GM19452 (cell line): Measurements from ENCODE around the gene EFEMP1.

Experiments
- ATAC-seq: cut with Tn5 transposase; IDR thresholded peaks from one replicate; pipeline ENCODE4 v1.9.1; 2021; ENCODE audit not compliant: unreplicated experiment

EFEMP1 gene, protein sequence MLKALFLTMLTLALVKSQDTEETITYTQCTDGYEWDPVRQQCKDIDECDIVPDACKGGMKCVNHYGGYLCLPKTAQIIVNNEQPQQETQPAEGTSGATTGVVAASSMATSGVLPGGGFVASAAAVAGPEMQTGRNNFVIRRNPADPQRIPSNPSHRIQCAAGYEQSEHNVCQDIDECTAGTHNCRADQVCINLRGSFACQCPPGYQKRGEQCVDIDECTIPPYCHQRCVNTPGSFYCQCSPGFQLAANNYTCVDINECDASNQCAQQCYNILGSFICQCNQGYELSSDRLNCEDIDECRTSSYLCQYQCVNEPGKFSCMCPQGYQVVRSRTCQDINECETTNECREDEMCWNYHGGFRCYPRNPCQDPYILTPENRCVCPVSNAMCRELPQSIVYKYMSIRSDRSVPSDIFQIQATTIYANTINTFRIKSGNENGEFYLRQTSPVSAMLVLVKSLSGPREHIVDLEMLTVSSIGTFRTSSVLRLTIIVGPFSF

DNA sequence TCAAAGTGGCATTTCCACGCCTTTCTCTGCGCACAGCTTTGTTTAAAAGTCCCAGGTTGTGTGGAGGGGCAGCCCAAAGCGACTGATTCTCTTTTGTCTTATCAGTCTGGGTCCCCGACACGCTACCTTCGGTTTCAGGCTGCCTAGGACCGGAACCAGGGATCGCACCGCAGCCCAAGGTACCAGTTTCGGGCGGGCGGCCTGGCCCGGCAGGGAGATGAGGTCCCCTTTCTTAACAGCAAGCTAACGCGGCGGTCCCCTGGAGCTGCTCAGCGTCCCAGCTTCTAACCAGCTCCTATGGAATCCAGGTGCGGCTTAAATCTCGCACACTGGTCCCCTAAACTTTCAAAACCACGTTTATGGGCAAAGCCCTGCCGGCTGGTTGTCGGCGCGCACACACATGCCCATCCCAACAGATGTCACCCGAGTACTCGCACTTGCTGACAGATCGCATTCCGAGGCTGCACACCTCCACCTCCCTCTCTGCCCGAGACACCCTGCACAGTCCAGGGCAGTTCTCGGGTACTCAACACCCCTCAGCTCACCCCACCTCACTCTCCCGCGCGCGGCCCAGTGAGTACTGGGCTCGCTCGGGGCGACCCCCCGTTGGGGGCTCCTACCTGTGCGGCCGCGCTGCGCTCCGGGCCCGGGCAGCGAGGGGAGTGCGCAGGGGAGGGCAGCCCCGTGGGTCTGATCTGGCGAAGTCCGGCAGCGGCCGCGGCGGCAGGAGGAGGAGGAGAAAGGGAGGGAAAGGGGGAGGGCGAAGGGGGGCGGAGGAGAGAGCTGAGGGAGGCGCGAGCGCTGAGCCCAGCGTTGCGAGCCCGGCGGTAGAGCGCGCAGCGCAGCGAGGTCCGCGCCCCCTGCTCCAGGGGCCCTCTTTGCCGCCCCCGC, at the start of gene EFEMP1:
TSS of gene EFEMP1 (minus strand) at position 692 of the 891 bp plus-strand sequence. CDS start 1,342 bp downstream, outside the sequence.
- ATAC-seq, result peak; percentile 59

DNA sequence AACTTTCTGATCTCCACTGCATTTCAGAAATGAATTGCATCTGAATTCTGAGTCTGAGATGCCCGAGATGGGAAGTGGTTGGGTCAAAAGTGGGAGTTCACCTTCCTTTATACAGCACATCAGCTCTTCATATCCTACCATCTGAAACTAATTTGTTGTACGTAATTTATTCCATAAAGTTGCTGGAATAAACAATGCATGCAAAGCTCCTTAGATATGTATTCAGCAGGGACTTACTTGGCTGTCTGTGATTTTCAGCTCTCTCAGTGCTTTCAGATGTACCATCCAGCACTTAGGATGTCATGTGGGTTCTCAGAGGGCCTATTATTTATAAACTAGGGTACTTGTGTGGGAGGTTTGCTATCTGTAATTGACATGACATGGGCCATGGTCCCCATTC, 46.9 kb upstream of the EFEMP1 start:
- no peak for ATAC-seq

DNA sequence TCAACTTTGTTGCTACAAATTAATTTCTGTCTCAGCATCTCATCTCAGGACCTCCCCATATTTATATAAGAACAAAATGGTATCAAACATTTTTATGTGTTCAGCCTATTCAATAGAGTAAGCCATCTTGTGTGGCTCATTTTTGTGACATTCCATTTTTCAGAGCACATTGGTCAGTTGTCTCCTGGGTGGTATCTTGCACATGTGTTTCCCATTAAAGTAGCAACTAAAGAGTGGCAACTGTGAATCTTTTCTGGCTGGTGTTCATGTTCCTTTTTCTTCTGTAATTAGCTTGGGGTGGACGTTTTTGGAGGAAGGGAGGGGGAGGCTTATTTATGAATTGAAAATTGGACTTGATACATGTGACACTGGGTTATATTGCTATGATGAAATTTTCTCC, 45.4 kb upstream of the EFEMP1 start:
- no peak for ATAC-seq

DNA sequence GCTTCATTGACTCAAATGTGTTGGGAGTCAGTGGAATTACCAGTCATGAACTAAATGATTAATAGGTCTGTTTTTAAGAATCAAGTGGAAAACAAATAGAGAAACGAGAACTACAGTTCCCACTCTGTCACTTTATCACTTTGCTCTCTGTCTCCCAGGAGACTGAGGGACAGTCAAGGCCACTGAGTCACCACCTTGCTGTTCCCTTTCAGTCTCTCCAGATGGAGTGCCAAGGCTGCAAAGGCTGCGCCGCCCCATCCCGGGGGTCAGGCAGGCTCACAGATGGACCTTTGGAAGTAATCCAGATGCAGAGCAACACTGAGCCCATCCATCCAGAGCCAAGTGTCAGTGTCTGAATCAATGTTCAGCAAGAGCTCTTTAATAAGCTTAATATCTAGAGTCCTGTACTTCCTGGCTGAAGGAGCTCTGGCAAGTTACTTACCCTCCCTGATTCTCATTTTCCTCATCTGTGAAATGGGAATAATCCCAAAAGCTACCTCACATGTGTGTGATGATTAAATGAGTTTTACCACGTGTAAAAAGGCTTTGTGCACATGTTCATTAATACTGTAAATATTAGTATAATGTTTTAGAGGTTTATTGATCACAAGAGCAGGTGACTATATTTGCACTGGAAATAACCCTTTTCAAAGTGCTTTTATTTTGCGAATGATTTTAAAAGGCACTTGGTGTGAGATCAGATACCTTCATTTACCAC, 43.0 kb upstream of the EFEMP1 start:
- ATAC-seq, result no peak

GRCh38 chr2:55965966-55966365, 42.4 kb upstream of the EFEMP1 start:
- no peak for ATAC-seq

- no peak for ATAC-seq
Measured at GRCh38 chr2:55965276-55965675, 41.7 kb upstream of the EFEMP1 start.

DNA sequence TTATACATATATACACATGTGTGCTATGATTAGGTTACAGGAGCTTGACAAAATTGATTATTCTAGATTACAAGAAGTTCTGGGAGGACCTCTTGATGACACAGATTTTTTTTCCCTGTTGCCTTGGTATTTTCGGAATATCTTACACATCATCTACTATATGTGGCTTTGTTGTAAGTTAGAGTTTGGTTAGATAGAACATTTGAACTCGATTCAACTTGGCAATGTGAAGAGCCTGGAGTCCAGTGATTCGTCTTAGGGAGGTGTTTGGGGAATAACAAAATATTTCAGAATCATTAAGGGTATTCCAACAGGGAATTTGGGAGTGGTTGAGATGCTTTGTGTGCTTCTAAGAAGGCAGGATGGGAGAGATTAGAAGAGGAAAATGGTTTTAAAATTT, 39.3 kb upstream of the EFEMP1 start:
- ATAC-seq, result no peak

- ATAC-seq, result peak; percentile 55
Measured at GRCh38 chr2:55961318-55961911, 37.8 kb upstream of the EFEMP1 start.

GRCh38 chr2:55958756-55959155, 35.2 kb upstream of the EFEMP1 start:
- no peak for ATAC-seq

- ATAC-seq, result no peak
Measured at GRCh38 chr2:55957142-55957541, 33.6 kb upstream of the EFEMP1 start.

GRCh38 chr2:55954306-55955035, 30.9 kb upstream of the EFEMP1 start:
- no peak for ATAC-seq

GRCh38 chr2:55952415-55952814, 28.8 kb upstream of the EFEMP1 start:
- no peak for ATAC-seq

GRCh38 chr2:55951533-55951932, 28.0 kb upstream of the EFEMP1 start:
- ATAC-seq, result no peak

- ATAC-seq, result no peak
Measured at GRCh38 chr2:55949613-55950012, 26.0 kb upstream of the EFEMP1 start.

GRCh38 chr2:55949211-55949610, 25.6 kb upstream of the EFEMP1 start:
- ATAC-seq, result no peak

DNA sequence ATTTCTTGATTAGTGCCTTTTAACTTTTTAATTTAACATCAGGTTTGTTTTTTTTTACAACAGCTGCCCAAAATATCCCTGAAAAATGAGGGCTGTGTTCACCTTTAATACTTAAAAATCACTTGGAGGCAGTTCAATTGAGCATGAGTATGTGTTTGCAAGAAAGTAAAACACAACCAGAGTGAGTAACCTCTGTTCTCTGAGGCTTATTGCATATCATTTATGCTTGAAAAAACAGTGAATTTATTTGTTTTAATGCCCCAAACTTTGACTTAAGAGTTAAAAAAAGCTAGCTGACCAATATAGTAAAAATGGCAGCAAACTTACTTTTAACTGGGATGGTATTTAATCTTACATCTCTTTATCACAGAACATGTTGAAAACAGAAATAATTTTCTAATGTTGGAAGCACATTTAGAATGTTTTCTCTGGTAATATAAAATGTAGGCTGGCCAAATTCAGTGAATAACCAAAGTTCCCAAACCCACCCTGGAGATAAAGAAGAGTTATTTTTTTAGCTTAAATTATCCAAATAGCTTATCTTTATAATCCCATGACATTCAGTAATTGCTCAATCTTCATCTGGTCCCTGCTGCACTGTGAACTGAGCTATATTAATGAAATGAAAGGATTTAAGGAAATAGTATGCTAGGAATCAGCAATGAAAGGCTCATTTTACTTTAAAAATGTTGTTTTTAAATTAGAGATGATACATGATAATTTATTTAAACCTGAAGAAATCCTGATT, 24.8 kb upstream of the EFEMP1 start:
- ATAC-seq, result no peak

GRCh38 chr2:55947752-55948151, 24.2 kb upstream of the EFEMP1 start:
- ATAC-seq, result no peak

DNA sequence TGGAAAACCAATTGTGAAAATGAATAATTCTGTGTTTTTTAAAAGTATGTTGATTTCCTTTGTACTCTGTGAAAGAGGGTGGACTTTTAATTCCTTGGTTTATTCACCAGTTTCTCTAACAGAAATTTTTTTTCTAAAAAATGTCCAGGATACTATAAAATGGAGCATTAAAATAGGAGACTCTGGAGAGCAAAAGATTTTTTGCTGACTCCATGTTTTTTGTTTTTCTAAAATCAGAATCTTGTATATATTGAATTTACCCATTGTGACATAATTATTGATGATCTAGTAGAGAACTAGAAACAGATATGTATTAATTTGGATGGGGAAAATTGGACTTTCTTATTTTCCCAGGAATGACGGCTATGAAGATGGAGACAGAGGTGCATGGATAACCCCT, 23.2 kb upstream of the EFEMP1 start:
- no peak for ATAC-seq

GRCh38 chr2:55943466-55943865, 19.9 kb upstream of the EFEMP1 start:
- no peak for ATAC-seq
